CMK (cell line): ENCODE measurements around the gene GPR31.

Experiments
- DNase-seq: peaks from one replicate; pipeline ENCODE4 v3.0.0-alpha.2; 2010; ENCODE audit warnings: low read depth

Gene GPR31

DNA sequence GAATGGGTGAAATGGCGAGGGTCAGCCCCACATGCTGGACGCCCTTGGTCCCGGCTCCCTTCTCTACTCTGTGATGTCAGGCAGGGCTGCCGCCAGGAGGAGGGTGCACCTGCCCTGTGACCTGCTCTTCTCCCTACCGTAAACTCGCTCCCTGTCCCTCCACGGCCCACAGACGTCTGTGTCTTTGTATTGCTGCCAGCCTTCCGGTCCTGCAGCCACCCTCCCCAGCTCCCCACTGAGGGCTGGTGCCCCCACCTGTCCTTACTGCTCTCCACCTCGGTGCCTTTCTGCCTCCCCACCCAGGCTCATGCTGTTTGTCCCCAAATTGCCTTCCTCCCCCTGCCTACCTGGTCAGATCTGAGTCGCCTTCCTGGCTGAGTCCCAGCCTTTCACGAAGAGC is 38.9 kb downstream of the GPR31 start:
- no peak for DNase-seq

DNA sequence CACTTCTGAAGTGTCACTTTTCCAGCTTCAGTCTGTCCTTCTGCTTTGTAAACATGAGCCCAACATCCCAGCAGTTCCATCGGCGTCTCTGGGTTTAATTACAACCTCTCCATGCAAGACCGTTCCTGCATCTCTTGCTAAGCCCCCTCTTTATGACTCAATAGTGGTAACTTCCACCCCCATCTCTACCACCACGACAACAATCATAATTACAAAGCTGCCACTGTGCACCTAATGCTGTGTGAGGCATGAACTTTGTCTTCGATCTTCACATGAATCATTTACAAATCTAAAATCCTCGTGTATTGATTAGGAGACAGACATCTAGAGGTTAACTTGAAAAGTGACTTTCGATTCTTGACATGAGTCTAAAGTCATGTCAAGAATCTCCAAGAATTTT is 39.8 kb downstream of the GPR31 start:
- no peak for DNase-seq

DNA sequence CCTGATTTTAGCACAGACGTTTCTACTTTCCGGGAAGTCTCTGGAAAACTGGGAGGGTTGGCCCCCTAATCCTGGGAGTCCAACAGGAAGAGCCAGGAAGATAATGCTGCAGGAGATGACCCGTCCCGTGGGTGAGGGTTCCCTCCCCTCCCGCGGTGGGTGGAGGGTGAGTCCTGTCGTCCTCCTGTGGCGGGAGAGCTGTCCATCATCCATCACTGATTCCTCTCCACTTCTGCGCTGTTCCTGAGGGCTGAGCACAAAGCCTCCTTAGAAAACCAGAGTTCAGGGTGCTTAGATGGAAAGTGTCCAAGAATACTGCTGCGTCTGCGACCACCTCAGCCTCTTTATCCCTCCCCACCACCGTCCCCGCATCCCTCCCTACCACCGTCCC is 40.9 kb downstream of the GPR31 start:
- no peak for DNase-seq

DNA sequence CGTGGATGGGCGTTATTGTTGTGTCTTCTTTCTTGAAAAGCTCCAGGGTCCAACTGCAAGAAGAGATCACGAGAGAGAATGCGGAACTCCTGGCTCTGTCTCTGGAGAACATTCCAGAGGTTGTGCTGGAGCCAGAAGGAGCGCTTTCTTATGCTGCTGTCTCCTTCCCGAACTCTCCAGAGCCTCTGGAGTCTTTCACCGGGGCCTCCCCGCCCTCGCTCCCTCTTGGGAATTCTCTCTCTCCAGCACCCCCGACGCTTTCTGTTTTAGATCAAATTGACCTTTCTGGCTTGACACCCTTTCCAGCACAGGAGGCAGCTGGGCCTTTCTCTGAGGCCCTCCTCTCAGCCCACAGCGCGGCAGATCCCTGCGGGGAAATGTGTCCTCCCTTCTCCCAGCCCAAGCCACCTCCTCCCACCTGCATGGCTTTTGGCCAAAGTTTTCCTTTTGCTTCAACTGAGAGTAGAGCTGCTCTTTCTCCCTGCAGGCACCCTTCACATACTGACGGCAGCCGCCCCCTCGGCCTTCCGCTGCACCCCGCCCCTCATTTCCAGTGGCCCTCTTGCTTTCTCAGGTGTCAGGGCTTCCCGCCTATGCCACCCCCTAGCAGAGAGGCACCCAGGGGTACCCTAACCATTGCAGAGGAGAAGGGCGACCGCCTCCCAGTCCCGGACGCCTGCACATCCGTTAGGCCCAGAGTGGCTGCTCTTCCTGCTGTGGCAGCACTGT is 41.5 kb downstream of the GPR31 start:
- DNase-seq, result no peak

GRCh38 chr6:167115054-167115453 is 42.7 kb downstream of the GPR31 start:
- no peak for DNase-seq

DNA sequence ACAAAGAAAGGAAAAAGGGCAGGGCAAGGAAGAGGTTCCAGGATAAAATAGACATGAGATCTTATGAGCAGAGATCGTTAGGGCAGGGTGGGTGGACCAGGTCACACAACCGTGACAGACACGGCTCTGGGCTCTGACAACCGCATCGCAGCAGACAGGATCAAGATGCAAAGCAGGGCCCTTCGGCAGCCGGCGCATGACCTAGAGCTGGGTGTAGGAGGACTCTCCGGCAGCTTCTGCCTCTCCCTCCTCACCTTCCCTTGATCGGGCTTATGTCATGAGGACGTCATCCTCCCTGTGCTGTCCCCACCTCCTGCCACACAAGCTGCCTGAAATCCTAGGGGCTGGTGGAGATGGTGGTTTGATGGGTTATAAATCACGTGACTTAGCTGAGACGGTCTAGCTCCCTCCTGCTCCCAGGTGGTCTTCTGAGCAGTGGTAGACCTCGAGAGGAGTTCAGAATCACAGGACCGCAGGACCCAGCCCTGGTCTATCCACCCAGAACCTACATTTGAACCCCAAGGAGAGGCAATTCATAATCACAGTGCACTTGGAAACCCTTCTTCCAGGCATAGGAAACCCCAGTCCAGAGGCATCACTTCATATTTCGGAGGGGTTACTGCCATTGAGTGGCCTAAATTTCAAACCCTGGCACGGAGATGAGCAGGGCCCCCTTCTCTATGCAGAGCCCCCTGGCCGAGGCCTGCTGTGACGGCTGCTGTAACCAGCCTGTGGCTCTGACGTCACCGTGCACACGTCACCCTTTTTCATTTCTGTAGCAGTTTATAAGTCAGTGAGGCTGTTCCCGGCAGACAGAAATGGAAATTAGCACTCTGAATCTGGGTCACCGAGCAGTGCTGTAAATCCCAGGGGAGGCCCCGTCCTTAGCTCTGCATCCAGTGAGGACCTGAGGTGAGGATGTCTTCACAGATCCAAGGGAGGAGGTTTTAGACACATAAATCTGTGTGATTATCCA is 43.6 kb downstream of the GPR31 start:
- DNase-seq, result no peak

DNA sequence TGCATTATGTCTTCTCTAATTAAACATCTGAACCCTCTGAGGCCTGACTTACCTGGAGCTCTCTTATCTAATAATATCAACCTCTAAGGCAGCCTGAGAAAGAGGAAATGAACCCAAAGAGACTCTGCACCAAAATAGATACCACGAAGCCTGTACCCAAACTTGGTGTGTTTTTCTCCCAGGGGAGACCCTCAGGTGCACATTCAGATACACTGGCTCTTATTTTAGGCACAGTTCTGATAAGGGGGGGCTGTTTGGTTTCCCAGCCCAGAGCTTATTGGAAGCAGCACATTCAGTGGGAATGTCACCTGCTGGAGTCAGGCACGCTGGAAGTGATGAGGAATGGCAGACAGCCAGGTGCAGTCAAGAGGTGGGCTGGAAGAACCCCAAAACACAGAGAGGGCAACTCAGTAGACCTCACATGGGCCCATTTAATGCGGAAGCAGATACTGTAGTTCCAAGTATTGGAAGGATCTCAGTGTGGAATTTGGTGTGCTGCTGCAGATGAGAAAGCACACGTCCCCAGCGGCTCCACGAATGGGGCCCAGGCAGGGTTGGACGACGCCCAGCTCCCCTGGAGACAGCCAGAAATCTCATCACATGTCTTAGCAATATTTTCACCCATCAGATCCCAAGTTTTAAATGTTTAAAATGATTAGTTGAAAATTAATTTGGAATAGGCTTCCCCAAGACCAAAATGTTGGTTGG is 44.6 kb downstream of the GPR31 start:
- DNase-seq, result no peak

DNA sequence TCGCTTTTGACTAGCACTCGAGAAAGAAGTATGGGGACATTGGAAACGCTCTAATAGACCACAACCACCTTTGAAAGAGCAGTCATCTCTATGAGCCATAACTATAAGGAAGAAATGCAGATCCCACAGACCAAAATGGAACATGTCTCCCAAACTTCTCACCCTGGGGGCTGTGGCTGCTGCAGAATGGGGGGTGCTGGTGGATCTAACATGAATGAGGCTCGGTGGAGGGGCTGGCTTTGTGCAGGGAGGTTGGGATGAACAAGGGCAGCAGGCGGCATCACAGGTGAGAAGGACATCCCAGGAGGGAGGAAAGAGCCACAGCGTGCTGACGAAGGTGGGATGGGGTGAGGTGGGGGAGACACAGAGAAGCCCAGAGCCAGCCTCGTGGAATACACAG is 45.4 kb downstream of the GPR31 start:
- DNase-seq, result no peak

- DNase-seq, result no peak
These were observed 46.2 kb downstream of the GPR31 start for GRCh38 chr6:167111597-167111996.

- no peak for DNase-seq
These were observed 48.1 kb downstream of the GPR31 start for GRCh38 chr6:167109651-167110050.

- no peak for DNase-seq
These were observed 49.5 kb downstream of the GPR31 start for GRCh38 chr6:167108278-167108677.

DNA sequence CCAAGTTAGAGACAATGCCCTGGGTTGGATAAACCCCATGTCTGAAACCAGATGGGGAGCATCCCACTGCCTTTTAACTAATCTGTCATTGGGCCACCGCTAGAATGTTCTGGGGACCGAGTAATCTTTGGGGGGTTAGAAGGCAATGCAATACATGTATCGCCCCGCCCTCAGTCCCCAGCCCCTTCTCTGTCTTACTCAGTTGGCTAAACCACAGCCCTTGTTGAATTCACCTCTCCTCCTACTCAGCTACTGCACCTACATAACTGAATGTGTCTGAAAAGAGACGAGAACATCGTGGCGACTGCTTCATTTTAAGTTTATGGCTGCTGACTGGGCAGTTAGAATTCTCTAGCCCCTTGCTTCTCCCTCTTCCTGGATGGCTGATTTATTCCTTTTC is 50.0 kb downstream of the GPR31 start:
- DNase-seq, result no peak

- no peak for DNase-seq
These were observed 51.4 kb downstream of the GPR31 start for GRCh38 chr6:167106406-167106805.
